HEK293 (cell line): ENCODE measurements around the gene MSI2.

Experiments
- GFI1B ChIP-seq: fragments of 450-650 bp; formaldehyde crosslinking; IDR thresholded peaks from 2 replicates; pipeline ENCODE4 v1.5.1; 2016; ENCODE audit warnings: missing biosample characterization, missing genetic modification characterization
- KLF16 ChIP-seq: fragments of 450-650 bp; formaldehyde crosslinking; IDR thresholded peaks from 2 replicates; pipeline ENCODE4 v1.5.1; 2017; ENCODE audit warnings: missing biosample characterization, missing genetic modification characterization
- KLF8 ChIP-seq: fragments of 450-650 bp; formaldehyde crosslinking; IDR thresholded peaks from 2 replicates; pipeline ENCODE4 v1.5.1; 2016; ENCODE audit warnings: missing biosample characterization, missing genetic modification characterization
- MEIS1 ChIP-seq: sonication (generic); formaldehyde crosslinking; IDR thresholded peaks from 2 replicates; pipeline ENCODE4 v1.8.1; 2022; ENCODE audit warnings: missing genetic modification reagents, mild to moderate bottlenecking, borderline replicate concordance
- OVOL3 ChIP-seq: fragments of 450-650 bp; formaldehyde crosslinking; IDR thresholded peaks from 2 replicates; pipeline ENCODE4 v1.5.1; 2016; ENCODE audit warnings: missing biosample characterization, missing genetic modification characterization
- SALL2 ChIP-seq: fragments of 450-650 bp; formaldehyde crosslinking; IDR thresholded peaks from 2 replicates; pipeline ENCODE4 v1.5.0; 2017; ENCODE audit warnings: missing biosample characterization, mild to moderate bottlenecking, missing genetic modification characterization, borderline replicate concordance
- SP2 ChIP-seq: fragments of 450-650 bp; formaldehyde crosslinking; IDR thresholded peaks from 2 replicates; pipeline ENCODE4 v1.5.1; 2016; ENCODE audit warnings: missing biosample characterization, missing genetic modification characterization
- YY2 ChIP-seq: fragments of 450-650 bp; formaldehyde crosslinking; IDR thresholded peaks from 2 replicates; pipeline ENCODE4 v1.5.1; 2016; ENCODE audit warnings: missing biosample characterization, missing genetic modification characterization
- ZBTB8A ChIP-seq: fragments of 450-650 bp; formaldehyde crosslinking; IDR thresholded peaks from 2 replicates; pipeline ENCODE4 v1.5.1; 2016; ENCODE audit warnings: missing biosample characterization, missing genetic modification characterization
- ZNF112 ChIP-seq: fragments of 450-650 bp; formaldehyde crosslinking; IDR thresholded peaks from 2 replicates; pipeline ENCODE4 v1.5.0; 2017; ENCODE audit warnings: missing biosample characterization, missing genetic modification characterization
- ZNF114 ChIP-seq: fragments of 450-650 bp; formaldehyde crosslinking; IDR thresholded peaks from 2 replicates; pipeline ENCODE4 v1.5.0; 2017; ENCODE audit warnings: missing biosample characterization, missing genetic modification characterization
- ZNF169 ChIP-seq: fragments of 450-650 bp; formaldehyde crosslinking; IDR thresholded peaks from 2 replicates; pipeline ENCODE4 v1.5.1; 2016; ENCODE audit warnings: missing biosample characterization, missing genetic modification characterization
- ZNF174 ChIP-seq: fragments of 450-650 bp; formaldehyde crosslinking; IDR thresholded peaks from 2 replicates; pipeline ENCODE4 v1.5.0; 2017; ENCODE audit warnings: missing biosample characterization, mild to moderate bottlenecking, missing genetic modification characterization
- ZNF211 ChIP-seq: fragments of 450-650 bp; formaldehyde crosslinking; IDR thresholded peaks from 2 replicates; pipeline ENCODE4 v1.5.1; 2016; ENCODE audit warnings: low read depth, missing biosample characterization, missing genetic modification characterization
- ZNF223 ChIP-seq: fragments of 450-650 bp; formaldehyde crosslinking; IDR thresholded peaks from 2 replicates; pipeline ENCODE4 v1.5.1; 2016; ENCODE audit warnings: missing biosample characterization, missing genetic modification characterization
- ZNF248 ChIP-seq: fragments of 450-650 bp; formaldehyde crosslinking; IDR thresholded peaks from 2 replicates; pipeline ENCODE4 v1.5.1; 2017; ENCODE audit warnings: missing biosample characterization, missing genetic modification characterization
- ZNF324 ChIP-seq: fragments of 450-650 bp; formaldehyde crosslinking; IDR thresholded peaks from 2 replicates; pipeline ENCODE4 v1.5.1; 2016; ENCODE audit warnings: missing biosample characterization, missing genetic modification characterization
- ZNF350 ChIP-seq: fragments of 450-650 bp; formaldehyde crosslinking; IDR thresholded peaks from 2 replicates; pipeline ENCODE4 v1.5.0; 2017; ENCODE audit warnings: missing biosample characterization, mild to moderate bottlenecking, missing genetic modification characterization
- ZNF354C ChIP-seq: fragments of 450-650 bp; formaldehyde crosslinking; IDR thresholded peaks from 2 replicates; pipeline ENCODE4 v1.5.1; 2016; ENCODE audit warnings: missing biosample characterization, missing genetic modification characterization, low read depth, borderline replicate concordance
- ZNF394 ChIP-seq: fragments of 450-650 bp; formaldehyde crosslinking; IDR thresholded peaks from 2 replicates; pipeline ENCODE4 v1.5.1; 2016; ENCODE audit warnings: missing biosample characterization, missing genetic modification characterization, mild to moderate bottlenecking, moderate library complexity, borderline replicate concordance
- ZNF510 ChIP-seq: fragments of 450-650 bp; formaldehyde crosslinking; IDR thresholded peaks from 2 replicates; pipeline ENCODE4 v1.5.1; 2018; ENCODE audit warnings: mild to moderate bottlenecking, missing genetic modification characterization, missing biosample characterization; ENCODE audit not compliant: insufficient replicate concordance
- ZNF529 ChIP-seq: fragments of 450-650 bp; formaldehyde crosslinking; IDR thresholded peaks from 2 replicates; pipeline ENCODE4 v1.5.1; 2017; ENCODE audit warnings: missing genetic modification characterization, missing biosample characterization; ENCODE audit not compliant: insufficient replicate concordance
- ZNF555 ChIP-seq: fragments of 450-650 bp; formaldehyde crosslinking; conservative IDR thresholded peaks from 2 replicates; pipeline ENCODE4 v1.5.1; 2017; ENCODE audit warnings: missing biosample characterization, mild to moderate bottlenecking, missing genetic modification characterization, inconsistent platforms
- ZNF600 ChIP-seq: fragments of 450-650 bp; formaldehyde crosslinking; IDR thresholded peaks from 2 replicates; pipeline ENCODE4 v1.5.1; 2016; ENCODE audit warnings: missing biosample characterization, missing genetic modification characterization
- ZNF621 ChIP-seq: fragments of 450-650 bp; formaldehyde crosslinking; IDR thresholded peaks from 2 replicates; pipeline ENCODE4 v1.5.1; 2017; ENCODE audit warnings: missing biosample characterization, missing genetic modification characterization
- ZNF623 ChIP-seq: fragments of 450-650 bp; formaldehyde crosslinking; IDR thresholded peaks from 2 replicates; pipeline ENCODE4 v1.5.1; 2016; ENCODE audit warnings: missing biosample characterization, missing genetic modification characterization
- ZNF701 ChIP-seq: fragments of 450-650 bp; formaldehyde crosslinking; IDR thresholded peaks from 2 replicates; pipeline ENCODE4 v1.5.1; 2016; ENCODE audit warnings: missing biosample characterization, missing genetic modification characterization
- ZNF776 ChIP-seq: fragments of 450-650 bp; formaldehyde crosslinking; IDR thresholded peaks from 2 replicates; pipeline ENCODE4 v1.5.0; 2017; ENCODE audit warnings: missing biosample characterization, missing genetic modification characterization, borderline replicate concordance
- ZNF837 ChIP-seq: fragments of 450-650 bp; formaldehyde crosslinking; IDR thresholded peaks from 2 replicates; pipeline ENCODE4 v1.5.1; 2016; ENCODE audit warnings: missing biosample characterization, missing genetic modification characterization
- ZSCAN30 ChIP-seq: fragments of 450-650 bp; IDR thresholded peaks from 2 replicates; pipeline ENCODE4 v1.5.1; 2018; ENCODE audit warnings: missing biosample characterization, mild to moderate bottlenecking, missing genetic modification characterization, moderate library complexity
- TF ChIP-seq, protein P1 (sequence below): fragments of 450-650 bp; formaldehyde crosslinking; IDR thresholded peaks from 2 replicates; pipeline ENCODE4 v1.5.1; 2016; ENCODE audit warnings: missing biosample characterization, missing genetic modification characterization
- TF ChIP-seq, protein P2 (sequence below): IDR thresholded peaks from 2 replicates; pipeline ENCODE4 v1.6.1; 2011; ENCODE audit warnings: mild to moderate bottlenecking, low read depth, low read length, borderline replicate concordance
- TF ChIP-seq, protein P3 (sequence below): fragments of 450-650 bp; formaldehyde crosslinking; IDR thresholded peaks from 2 replicates; pipeline ENCODE4 v1.5.1; 2016; ENCODE audit warnings: missing biosample characterization, missing genetic modification characterization
- TF ChIP-seq, protein P4 (sequence below): fragments of 450-650 bp; formaldehyde crosslinking; IDR thresholded peaks from 2 replicates; pipeline ENCODE4 v1.5.1; 2017; ENCODE audit warnings: missing biosample characterization, missing genetic modification characterization
- TF ChIP-seq, protein P5 (sequence below): fragments of 450-650 bp; formaldehyde crosslinking; IDR thresholded peaks from 2 replicates; pipeline ENCODE4 v1.5.1; 2016; ENCODE audit warnings: missing biosample characterization, missing genetic modification characterization

The MSI2 gene

DNA sequence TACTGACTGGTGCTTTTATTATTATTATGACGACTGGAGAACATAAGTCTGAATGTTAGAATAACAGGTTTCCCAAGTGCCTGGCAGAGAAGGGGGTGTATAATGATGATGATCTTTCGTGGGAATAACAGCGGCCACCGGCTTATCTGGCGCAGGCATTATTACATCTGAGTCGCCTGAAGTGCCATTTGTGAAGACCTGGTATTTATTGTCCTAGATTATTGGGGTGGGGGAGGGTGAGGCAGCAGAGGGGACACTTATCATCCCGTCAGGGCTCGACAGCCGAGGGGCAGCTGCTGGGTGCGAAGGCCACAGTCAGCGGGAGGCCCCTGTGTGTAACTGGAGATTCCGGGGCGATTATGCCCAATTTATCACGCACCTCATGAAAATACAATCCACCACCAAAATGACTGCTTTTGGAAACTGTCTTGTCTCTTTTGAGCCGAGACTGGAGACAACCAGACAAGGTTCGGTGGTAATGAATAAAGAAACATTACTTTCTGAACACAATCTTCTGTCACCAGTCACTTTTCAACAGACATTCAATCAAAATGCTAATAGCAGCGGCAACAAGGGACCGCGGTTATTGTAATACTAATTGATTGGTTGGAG lies 289.5 kb downstream of the MSI2 start (continued):
- TF ChIP-seq, protein P1, sequence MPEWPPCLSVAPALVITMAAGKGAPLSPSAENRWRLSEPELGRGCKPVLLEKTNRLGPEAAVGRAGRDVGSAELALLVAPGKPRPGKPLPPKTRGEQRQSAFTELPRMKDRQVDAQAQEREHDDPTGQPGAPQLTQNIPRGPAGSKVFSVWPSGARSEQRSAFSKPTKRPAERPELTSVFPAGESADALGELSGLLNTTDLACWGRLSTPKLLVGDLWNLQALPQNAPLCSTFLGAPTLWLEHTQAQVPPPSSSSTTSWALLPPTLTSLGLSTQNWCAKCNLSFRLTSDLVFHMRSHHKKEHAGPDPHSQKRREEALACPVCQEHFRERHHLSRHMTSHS (tag by site-specific recombination) = 0 out of 2 replicates have a peak, but pooled peaks have one; percentile 64
- TF ChIP-seq YY2 (tag by site-specific recombination) = no peak
- TF ChIP-seq ZNF394 (tag by site-specific recombination) = peak; percentile 23; the same call in 1 of the 2 replicates
- TF ChIP-seq, protein P2, sequence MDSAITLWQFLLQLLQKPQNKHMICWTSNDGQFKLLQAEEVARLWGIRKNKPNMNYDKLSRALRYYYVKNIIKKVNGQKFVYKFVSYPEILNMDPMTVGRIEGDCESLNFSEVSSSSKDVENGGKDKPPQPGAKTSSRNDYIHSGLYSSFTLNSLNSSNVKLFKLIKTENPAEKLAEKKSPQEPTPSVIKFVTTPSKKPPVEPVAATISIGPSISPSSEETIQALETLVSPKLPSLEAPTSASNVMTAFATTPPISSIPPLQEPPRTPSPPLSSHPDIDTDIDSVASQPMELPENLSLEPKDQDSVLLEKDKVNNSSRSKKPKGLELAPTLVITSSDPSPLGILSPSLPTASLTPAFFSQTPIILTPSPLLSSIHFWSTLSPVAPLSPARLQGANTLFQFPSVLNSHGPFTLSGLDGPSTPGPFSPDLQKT = no peak
- TF ChIP-seq ZNF112 (tag by site-specific recombination) = no peak
- TF ChIP-seq ZNF529 (tag by site-specific recombination) = no peak
- TF ChIP-seq ZNF600 (tag by site-specific recombination) = no peak
- no peak for TF ChIP-seq KLF8
- TF ChIP-seq ZNF174 = no peak
- TF ChIP-seq ZNF354C = no peak
- no peak for TF ChIP-seq ZNF324 (tag by site-specific recombination)
- no peak for TF ChIP-seq ZNF623 (tag by site-specific recombination)
- TF ChIP-seq ZNF248 = no peak
- no peak for TF ChIP-seq ZNF114
- no peak for TF ChIP-seq ZNF223
- TF ChIP-seq, protein P3, sequence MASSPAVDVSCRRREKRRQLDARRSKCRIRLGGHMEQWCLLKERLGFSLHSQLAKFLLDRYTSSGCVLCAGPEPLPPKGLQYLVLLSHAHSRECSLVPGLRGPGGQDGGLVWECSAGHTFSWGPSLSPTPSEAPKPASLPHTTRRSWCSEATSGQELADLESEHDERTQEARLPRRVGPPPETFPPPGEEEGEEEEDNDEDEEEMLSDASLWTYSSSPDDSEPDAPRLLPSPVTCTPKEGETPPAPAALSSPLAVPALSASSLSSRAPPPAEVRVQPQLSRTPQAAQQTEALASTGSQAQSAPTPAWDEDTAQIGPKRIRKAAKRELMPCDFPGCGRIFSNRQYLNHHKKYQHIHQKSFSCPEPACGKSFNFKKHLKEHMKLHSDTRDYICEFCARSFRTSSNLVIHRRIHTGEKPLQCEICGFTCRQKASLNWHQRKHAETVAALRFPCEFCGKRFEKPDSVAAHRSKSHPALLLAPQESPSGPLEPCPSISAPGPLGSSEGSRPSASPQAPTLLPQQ (tag by site-specific recombination) = peak; percentile 45; the same call in 1 of the 2 replicates
- TF ChIP-seq ZNF837 = no peak
- TF ChIP-seq SALL2 (tag by site-specific recombination) = no peak
- no peak for TF ChIP-seq ZNF621 (tag by site-specific recombination)
- TF ChIP-seq ZNF350 = no peak
- TF ChIP-seq, protein P4, sequence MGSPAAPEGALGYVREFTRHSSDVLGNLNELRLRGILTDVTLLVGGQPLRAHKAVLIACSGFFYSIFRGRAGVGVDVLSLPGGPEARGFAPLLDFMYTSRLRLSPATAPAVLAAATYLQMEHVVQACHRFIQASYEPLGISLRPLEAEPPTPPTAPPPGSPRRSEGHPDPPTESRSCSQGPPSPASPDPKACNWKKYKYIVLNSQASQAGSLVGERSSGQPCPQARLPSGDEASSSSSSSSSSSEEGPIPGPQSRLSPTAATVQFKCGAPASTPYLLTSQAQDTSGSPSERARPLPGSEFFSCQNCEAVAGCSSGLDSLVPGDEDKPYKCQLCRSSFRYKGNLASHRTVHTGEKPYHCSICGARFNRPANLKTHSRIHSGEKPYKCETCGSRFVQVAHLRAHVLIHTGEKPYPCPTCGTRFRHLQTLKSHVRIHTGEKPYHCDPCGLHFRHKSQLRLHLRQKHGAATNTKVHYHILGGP (tag by site-specific recombination) = no peak
- no peak for TF ChIP-seq ZNF701 (tag by site-specific recombination)
- TF ChIP-seq, protein P5, sequence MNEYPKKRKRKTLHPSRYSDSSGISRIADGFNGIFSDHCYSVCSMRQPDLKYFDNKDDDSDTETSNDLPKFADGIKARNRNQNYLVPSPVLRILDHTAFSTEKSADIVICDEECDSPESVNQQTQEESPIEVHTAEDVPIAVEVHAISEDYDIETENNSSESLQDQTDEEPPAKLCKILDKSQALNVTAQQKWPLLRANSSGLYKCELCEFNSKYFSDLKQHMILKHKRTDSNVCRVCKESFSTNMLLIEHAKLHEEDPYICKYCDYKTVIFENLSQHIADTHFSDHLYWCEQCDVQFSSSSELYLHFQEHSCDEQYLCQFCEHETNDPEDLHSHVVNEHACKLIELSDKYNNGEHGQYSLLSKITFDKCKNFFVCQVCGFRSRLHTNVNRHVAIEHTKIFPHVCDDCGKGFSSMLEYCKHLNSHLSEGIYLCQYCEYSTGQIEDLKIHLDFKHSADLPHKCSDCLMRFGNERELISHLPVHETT = peak; percentile 65; the same call in 1 of the 2 replicates
- no peak for TF ChIP-seq ZNF776
- no peak for TF ChIP-seq ZNF169
- no peak for TF ChIP-seq ZNF555 (tag by site-specific recombination)
- peak; percentile 78 for TF ChIP-seq ZBTB8A (tag by site-specific recombination)
- TF ChIP-seq MEIS1 (CRISPR knock-in tag) = no peak
- no peak for TF ChIP-seq ZNF510 (tag by site-specific recombination)
- TF ChIP-seq KLF16 (tag by site-specific recombination) = peak; percentile 88
- TF ChIP-seq ZSCAN30 (tag by site-specific recombination) = peak; percentile 59; the same call in 1 of the 2 replicates
- TF ChIP-seq OVOL3 (tag by site-specific recombination) = no peak
- TF ChIP-seq ZNF211 (tag by site-specific recombination) = no peak
- TF ChIP-seq GFI1B (tag by site-specific recombination) = peak; percentile 45; the same call in 1 of the 2 replicates
- TF ChIP-seq SP2 (tag by site-specific recombination) = no peak
